RKO (cell line): ENCODE measurements around the gene GAB1.

Experiments used
- DNase-seq: peaks from one replicate; pipeline ENCODE4 v3.0.0-alpha.2; 2016; ENCODE audit warnings: low spot score

GAB1 gene

DNA sequence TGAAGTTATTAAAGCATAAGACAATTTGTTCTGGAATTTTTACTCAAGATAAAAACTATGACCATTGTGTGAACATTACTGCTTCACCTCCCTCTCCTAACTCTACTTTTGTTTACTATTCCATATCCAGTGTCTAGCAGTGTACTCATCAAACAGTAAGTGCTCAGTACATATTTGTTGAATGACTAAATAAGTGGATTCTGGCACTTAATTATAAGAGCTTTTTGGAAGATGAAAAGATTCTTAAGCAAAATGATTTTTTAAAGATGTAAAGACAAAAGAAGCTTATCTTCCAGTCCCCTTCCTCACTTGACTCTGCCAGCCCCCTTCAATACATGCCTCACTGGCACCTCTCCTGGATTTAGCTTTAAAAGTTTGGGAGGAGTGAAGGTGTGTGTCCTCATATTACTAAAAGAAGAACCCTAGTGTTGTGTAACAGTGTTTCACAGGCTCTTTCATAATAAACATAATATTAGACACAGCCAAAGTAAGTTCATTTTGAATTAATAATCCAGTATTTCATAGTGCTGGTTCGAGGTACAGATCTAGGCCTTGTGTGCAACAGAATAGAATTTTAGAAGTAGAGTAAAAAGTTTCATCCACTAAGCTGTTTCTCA lies 53.0 kb downstream of the GAB1 start:
- DNase-seq: no peak

DNA sequence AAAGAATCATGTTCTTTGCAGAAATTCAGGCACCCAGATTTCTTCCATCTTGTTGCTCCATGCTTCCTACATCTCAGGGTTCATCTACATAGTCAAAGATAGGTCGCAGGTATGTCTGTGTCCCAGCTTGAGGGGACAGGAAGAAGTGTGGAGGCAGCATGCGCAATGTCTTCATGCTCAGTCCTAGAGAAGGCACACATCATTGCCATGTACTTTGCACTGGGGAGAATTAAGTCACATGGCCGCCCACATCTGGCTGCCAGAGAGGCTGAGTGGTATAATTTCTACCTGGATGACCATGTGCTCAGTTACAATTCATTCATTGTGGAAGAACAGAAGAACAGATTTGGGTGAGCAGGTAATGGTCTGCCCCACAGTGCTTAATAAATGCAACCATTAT lies 54.1 kb downstream of the GAB1 start:
- DNase-seq: no peak

DNA sequence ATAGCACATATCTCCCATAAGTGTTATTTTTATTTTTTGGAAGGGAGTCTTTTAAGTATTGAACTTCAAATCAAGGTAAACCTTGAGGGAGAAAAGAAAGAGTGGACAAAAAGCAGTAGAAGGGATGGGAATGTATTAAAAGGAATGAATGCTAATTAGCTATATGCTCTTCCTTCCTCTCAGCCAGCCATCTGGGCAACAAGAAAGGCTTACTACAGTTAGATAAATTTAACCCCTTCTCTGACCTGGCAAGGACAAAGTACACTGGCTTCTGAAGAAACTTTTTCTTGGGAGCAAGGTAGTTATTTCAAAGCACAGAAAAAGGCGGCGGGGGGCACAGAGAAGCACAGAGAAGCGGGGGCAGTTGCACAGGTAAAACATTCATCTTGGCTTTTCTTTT lies 54.6 kb downstream of the GAB1 start:
- DNase-seq: no peak

DNA sequence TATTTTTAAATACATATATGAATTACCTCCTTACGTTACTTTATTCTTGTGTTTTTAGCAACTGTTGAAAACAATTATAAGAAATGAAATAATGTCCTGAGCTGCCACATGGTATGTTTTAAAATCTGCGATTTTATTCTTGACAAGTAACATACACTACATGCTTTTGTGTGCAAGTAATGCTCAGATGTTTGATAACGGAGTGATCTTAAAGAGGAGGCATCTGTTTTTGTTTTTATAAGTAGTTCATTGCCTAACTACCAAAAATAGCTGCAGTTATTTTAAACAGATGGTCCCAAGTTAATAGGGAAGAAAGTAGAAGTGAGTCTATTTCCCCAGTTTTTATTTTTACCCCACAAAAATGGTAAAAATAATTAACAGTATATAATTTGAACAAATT lies 55.2 kb downstream of the GAB1 start:
- DNase-seq: no peak

DNA sequence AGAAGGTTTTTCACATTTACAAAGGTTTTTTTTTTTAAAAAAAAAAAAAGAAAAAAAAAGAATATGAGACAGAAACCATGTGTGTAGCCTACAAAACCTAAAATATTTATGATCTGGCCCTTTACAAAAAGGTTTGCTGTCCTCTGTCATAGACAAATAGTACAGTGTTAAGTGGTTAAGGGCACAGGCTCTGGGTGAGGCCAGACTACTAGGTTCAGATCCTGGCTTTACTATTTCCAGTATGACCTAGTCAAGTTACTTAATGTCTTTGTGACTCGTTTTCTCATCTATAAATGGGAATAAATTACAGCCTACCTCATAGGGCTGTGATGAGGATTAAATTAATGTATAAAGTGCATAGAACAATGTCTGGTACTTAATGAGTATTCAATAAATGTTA lies 56.5 kb downstream of the GAB1 start:
- no peak for DNase-seq

DNA sequence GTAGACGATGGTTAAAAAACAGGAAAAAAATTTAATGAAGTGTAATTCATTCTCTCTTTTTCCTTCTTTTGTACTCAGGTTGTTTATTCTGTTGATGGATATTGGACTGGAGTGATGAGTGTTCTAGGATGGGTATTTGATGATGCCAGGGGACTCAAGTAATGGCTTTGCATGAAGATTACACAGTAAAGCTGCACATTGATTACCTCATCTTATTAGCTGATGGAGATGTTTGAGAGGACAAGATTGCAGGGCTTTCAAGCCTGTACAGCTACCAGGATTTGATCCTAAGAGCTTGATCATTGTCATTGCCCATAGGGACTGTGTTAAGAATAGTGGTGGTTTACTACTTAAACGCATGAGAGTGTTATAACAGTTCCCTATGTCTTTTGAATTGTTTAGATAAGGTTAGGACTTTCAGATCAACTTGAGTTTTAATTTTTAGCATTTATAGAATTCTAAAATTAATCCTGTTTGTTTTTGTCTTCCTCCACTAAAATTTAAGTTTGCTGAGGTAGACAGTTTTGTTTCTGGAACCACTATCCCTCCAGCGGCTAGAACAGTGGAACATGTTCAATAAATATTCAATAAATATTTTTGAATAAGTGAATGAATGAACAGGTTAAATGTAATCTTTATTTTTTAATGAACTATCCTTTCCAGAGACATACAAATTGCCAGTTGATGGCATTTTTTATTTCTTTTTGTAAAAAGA lies 58.2 kb downstream of the GAB1 start:
- no peak for DNase-seq

DNA sequence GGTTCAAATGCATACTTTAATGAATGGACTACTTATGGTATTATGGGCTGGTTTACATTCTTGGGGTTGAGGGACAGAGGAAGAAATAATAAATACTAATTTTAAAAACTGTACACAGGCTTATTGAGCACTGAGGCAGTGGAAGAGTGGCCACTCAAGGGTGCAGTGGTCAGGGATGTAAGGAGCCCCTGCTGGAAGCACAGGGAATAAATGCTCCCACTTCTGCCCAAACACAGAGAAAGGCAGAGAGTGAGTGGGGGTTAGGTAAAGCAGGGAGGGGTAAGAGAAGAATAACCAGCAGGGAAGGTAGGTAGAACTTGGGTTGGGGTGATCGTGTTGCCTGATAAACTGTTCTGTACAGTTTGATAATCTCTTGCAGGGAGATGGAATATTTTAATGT lies 60.0 kb downstream of the GAB1 start:
- DNase-seq: no peak

DNA sequence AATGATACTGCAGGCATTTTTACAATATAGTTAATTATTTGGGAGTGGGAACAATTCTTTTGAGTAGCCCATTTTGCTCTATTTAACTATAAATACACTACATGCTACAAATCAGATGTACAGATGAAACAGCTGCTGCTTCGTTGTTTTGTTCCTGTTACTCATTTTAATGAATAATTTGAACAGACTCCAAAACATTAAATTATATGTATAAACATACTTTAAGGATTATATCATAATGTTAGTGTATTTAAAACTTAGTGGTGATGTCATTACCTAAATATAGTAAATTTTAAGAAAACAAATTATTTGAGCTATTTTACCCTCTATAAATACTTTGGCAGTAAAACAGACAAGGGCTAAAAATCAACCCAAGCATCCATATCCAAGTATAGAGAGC lies 60.7 kb downstream of the GAB1 start:
- DNase-seq: peak; percentile 7

DNA sequence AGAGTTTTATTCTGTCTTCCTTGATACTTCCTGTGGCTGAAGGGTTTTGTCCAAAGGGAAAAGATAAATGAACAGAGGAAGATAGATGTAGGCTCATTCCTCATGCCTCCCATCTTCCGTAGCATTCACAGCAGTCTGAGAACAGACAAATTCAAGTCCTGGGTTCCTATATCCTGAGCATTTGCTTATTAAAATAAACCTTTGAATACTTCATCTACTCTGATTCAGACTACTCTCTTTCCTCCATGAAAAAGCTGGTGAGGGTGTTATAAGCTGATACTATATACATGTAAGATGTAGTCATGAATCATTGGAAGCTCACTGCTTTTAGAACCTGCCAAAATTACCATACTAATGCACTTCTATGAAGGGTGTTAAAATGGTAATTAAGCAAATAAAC lies 61.2 kb downstream of the GAB1 start:
- no peak for DNase-seq

DNA sequence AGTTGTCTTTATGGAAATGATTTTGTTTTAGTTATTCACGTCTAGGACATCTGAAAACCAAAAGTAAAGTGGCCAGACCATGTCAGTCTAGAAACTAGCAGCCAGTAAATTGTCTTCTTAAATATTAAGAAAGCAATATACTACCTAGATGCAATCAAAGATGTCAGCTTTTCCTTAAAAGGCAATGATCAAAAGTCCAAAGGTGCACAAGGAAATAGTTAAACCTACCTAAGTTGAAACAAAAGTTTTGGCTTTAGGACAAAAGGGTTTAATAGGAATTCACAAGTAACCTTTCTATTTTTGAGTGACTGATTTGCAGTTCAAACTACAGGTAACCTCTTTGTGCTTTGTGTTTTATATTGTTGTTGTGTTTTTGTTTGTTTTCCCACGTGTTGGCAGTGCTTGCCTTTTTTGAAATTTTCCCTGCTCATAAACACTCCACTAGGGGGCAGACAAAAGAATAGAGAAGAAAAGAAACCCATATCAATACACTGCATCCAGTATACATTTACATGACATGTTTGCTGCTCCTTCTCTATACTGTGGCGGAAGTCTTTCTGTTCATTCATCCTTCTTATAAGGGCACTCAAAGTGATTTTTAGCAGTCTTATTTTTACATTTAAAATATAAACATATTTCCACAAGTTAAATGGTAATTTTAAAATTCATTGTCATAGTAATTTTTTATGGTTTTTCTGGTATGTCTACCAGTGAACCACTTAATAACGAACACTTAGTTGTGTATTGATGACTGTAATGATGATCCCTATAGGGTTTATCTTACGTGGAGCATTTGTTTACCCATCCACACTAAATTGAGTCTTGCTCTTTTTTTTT lies 62.7 kb downstream of the GAB1 start:
- DNase-seq: peak; percentile 54

DNA sequence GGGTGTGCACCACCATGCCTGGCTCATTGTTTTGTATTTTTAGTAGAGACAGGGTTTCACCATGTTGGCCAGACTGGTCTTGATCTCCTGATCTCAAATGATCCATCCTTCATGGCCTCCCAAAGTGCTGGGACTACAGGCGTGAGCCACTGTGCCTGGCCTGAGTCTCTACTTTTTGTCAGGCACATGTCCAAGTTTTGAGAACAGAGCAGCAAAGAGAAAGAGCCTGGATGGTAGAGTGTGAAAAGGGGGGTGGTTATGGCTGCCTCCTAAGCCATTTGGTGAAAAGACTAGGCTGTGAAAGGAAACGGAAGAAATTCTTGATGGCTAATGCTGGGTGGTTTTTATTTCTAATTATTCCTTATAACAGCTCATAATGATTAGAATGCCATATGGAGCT lies 63.4 kb downstream of the GAB1 start:
- no peak for DNase-seq

DNA sequence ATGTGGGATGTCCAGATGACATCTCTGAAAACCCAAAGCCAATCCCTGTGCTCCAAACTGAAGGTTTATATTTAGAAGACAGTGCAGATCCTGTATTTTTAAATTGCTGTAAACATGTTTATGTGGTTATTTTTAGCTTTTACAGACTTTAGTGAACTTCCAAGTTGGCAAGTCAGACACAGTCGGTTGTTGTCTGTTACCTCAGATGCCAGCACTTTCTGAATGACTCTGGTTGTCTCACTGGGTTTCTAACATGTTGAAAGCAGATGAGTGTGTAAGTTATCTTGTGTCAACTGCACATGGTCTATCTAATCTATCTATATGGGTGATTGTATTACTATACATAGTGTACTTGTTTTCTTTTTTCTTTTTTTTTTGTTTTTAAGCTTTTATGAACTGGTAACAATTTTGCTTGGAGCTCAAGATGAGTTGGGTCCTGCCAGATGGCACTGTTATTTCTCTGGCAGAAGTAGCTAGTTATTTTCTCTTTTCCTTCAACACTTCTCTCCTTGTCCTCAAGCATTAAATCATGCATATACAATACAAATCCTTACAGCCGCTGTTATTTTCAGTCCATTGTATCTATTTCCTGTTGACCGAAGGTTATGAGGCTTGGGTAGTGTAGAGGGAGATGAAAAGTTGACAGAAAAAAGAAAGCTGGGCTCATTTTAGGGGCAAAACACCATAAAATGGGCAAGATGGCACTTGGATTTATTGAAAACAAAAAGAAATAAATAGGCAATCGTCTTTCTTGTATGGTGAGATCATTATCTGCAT lies 66.3 kb downstream of the GAB1 start:
- no peak for DNase-seq

DNA sequence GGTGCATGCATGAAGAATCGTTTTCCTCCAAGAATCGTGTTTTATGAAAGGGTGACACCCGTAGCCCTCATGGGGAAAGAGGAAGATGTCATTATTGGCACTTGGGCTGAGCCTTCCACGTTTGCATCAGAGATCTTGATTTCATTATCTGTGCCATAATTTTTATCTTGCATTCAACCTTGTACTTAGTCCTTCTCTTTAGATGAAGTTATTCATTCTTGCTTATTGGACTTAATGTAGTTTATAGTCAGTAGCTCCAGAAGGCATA lies 66.8 kb downstream of the GAB1 start:
- DNase-seq: no peak

DNA sequence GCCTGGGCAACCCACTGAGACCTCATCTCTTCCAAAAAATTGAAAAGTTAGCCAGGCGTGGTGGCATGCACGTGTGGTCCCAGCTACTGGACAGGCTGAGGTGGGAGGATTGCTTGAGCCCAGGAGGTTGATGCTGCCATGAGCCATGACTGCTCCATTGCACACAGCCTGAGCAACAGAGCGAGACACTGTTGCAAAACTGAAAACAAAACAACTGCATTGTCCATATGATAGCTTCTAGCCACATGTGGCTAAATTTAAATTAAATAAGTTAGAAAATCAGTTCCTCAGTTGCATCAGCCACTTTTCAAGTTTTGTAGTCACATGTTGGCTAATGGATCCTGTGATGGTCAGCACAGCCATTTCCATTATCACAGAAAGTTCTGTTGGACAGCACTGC lies 67.9 kb downstream of the GAB1 start:
- DNase-seq: no peak

DNA sequence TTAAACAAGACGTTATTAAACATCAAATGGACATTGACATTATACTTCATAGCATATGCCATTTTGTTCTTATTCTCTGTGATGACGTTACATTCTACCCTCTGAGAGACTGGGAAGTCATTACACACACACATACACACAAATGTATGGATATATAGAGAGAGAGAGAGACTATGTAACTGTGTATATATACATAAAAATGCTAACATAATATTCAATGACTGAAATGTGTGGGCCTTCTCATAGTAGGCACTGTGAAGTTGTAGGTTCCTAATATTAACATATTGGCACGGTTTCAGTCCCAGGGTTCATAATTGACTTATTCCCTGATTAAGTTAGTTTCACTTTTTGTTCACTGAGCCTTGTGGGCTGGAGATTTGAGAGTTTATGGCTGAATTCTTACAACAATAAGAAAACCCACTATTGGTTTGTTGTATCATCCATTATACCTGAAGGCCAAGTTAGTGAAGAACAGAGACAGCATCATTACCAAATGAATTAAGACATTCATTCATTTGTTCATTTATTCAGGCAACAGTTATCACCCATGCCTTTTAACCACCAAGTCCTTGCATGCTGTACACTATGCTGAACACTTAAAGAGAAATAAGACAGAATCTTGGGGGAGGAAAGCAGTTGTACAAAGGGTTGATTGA lies 68.5 kb downstream of the GAB1 start:
- DNase-seq: no peak

DNA sequence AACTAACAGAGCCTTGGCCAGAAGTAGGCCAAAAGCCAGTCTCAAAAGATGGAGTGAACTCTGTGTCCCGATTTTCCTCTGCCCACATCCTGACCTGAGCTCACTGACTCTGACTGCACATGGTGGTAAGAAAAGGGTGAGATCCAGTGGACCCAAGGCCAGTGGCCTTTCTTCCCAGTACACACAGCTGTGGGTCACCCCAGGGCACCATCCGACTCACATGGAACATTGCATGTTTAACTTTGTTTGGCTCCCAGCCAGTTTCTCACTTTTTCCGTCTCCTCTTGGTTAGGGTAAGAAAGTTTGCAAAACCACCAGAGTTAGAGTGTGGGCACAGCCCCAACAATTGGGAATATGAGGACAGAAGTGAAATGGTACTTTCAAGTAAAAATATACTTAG lies 69.8 kb downstream of the GAB1 start:
- DNase-seq: peak; percentile 7

DNA sequence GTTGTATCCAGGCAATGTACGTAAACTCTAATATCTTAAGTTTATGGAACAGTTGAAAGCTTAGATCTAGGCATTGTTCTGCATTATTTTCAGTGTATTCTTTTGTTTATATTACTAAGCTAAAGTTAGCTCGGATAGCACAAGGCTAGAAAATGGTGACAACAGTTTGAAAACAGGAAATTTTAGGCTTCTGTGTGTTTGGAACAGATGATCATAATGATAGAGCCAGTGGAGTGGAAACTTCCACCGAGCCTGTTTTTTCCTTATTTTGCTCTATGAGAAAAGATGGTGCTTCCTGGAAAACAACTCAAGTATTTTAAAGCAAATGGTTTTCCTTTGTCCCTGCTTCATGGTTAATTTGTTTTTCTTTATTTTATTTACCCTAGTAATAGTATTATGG lies 70.8 kb downstream of the GAB1 start:
- DNase-seq: no peak

DNA sequence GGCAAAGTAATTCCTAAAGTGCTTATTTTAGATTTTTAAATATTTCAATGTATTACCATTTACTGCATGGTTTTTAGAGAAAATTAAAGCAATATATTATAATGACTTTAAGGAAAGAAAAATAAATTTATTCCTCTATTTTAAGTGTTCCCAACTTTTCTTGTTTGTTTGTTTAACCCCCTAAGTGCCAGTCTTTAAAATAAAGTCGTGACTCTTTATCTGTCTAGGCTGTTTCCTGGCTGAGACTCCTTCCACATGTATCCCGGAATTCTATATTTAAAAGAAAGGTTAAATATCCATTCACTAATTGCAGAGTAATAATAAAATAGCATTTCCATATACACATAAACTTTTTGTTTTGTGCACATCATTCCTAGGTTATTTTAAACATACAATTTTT lies 71.2 kb downstream of the GAB1 start:
- DNase-seq: no peak

DNA sequence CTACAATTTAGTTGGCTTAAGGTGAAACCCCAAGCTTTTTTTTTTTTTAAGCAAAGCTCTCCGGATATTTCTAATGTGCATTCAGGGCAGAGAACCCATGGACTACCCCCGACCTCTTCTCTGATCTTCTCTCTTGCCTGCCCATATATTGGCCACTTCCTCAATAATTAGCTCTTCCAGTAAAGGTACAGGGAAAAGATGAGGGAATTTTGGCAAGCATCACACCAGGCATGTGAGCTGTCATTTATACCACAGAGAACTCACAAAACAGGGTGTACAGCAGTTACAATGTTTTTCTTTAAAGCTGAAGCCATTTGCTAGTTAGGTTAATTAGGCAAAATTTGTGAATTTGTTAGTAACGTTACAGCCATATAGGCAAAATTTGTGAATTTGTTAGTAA lies 73.3 kb downstream of the GAB1 start:
- no peak for DNase-seq

DNA sequence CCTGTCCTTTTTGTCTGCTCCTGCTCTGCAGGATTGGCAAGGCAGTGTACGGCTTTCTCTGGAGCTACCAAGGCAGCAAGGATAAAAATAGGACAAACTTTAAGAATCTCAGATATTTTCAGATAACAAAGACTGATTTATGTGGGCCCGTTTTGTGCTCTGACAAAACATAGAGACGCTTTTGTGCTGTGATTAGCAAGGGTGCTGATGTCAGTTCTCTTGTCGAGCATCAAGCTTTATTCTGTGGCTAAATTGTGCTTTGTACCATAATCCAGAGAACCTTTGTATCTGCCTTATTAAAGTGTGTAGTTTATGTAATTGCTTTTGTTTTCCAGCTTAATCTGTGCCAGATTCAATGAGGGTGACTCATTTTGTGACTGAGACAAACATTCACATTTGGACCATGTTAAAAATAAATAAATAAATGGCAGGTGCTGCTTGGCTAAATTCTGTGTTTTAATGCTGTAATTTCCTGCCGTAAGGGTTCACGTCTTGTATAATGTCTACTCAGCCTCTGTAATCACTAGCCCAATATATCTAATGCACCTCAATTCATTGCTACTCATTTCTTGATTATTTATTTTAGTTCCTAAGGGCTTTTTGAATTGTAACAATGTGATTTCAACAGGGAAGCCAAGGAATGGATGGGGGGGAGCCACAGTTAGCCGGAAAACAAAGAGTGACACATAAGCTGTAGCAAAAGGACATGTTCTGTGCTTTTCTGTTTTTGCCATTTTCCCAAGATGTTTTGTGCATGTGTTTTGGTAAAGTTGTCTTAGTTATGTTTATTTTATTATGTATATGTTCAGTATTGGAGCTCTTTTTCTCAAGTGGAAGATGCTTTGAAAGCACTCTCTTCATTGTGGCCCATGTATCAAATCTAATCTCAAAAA lies 75.1 kb downstream of the GAB1 start:
- no peak for DNase-seq

DNA sequence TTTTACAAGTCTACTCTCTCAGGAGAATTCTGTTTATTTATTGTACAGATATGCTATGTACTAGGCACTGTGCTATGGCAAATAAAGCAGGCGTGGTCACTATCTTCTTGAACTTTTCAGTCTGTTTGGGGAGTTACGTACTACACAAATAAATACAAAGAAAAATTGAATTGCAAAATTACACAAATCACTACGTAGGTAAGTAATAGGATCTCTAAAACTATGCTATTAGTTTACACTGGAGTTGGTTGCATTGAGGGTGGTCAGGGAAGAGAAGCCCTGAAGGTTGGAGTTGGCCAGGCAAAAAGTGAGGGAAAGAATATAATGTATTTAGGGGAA lies 75.7 kb downstream of the GAB1 start:
- no peak for DNase-seq
